H9 (cell line): ENCODE measurements around the gene ZBTB9. TPM values are rescaled to one million over a fixed set of nuclear protein-coding genes. Genes with fewer than 3 reads are reported as not detected.

Experiments used
- DNase-seq: peaks from one replicate; pipeline ENCODE4 v3.0.0-alpha.2; 2017
- H2AFZ ChIP-seq: one replicate; pipeline ENCODE4 v1.6.1; 2013; ENCODE audit warnings: mild to moderate bottlenecking, low read length, control low read depth, moderate library complexity
- H2AK5ac ChIP-seq: 2 replicates; pipeline ENCODE4 v1.6.1; 2013; ENCODE audit warnings: low read length, control low read depth, mixed read lengths; ENCODE audit not compliant: insufficient read length
- H2BK120ac ChIP-seq: one replicate; pipeline ENCODE4 v1.6.1; 2013; ENCODE audit warnings: low read depth, mild to moderate bottlenecking, low read length, control low read depth, inconsistent platforms; ENCODE audit not compliant: poor library complexity, severe bottlenecking
- H2BK12ac ChIP-seq: 2 replicates; pipeline ENCODE4 v1.6.1; 2013; ENCODE audit warnings: low read length, control low read depth, mixed read lengths, low read depth; ENCODE audit not compliant: insufficient read length
- H2BK15ac ChIP-seq: 2 replicates; pipeline ENCODE4 v1.6.1; 2013; ENCODE audit warnings: low read depth, low read length, control low read depth
- H2BK20ac ChIP-seq: one replicate; pipeline ENCODE4 v1.6.1; 2013; ENCODE audit warnings: low read depth, mild to moderate bottlenecking, low read length, control low read depth, inconsistent platforms; ENCODE audit not compliant: poor library complexity, severe bottlenecking
- H2BK5ac ChIP-seq: 2 replicates; pipeline ENCODE4 v1.6.1; 2013; ENCODE audit warnings: low read length, control low read depth, mixed read lengths; ENCODE audit not compliant: insufficient read length
- H3K14ac ChIP-seq: 2 replicates; pipeline ENCODE4 v1.6.1; 2013; ENCODE audit warnings: low read length, control low read depth; ENCODE audit not compliant: insufficient read depth
- H3K18ac ChIP-seq: 2 replicates; pipeline ENCODE4 v1.6.1; 2013; ENCODE audit warnings: low read depth, mild to moderate bottlenecking, mixed read lengths, low read length, control low read depth; ENCODE audit not compliant: insufficient read length
- H3K23ac ChIP-seq: 2 replicates; pipeline ENCODE4 v1.6.1; 2013; ENCODE audit warnings: low read length, control low read depth, mixed read lengths, low read depth; ENCODE audit not compliant: insufficient read length
- H3K23me2 ChIP-seq: 2 replicates; pipeline ENCODE4 v1.6.1; 2013; ENCODE audit warnings: low read depth, mild to moderate bottlenecking, mixed read lengths, low read length, control low read depth; ENCODE audit not compliant: insufficient read length, poor library complexity, severe bottlenecking
- H3K27ac ChIP-seq: 2 replicates; pipeline ENCODE4 v1.5.1; 2013; ENCODE audit warnings: low read length, control low read depth, mixed read lengths, low read depth; ENCODE audit not compliant: insufficient read length
- H3K27me3 ChIP-seq: 2 replicates; pipeline ENCODE4 v1.6.1; 2013; ENCODE audit warnings: low read length, control low read depth, inconsistent platforms; ENCODE audit not compliant: insufficient read depth
- H3K4ac ChIP-seq: 2 replicates; pipeline ENCODE4 v1.6.1; 2013; ENCODE audit warnings: low read depth, mild to moderate bottlenecking, control low read depth, inconsistent platforms, low read length, moderate library complexity
- H3K4me1 ChIP-seq: 2 replicates; pipeline ENCODE4 v1.6.1; 2013; ENCODE audit warnings: low read length, control low read depth, inconsistent platforms; ENCODE audit not compliant: insufficient read depth
- H3K4me2 ChIP-seq: 2 replicates; pipeline ENCODE4 v1.6.1; 2013; ENCODE audit warnings: low read length, control low read depth, mixed read lengths; ENCODE audit not compliant: insufficient read length, insufficient read depth
- H3K56ac ChIP-seq: 2 replicates; pipeline ENCODE4 v1.6.1; 2013; ENCODE audit warnings: low read depth, mild to moderate bottlenecking, mixed read lengths, low read length, control low read depth; ENCODE audit not compliant: insufficient read length
- H3K79me1 ChIP-seq: 2 replicates; pipeline ENCODE4 v1.6.1; 2013; ENCODE audit warnings: low read depth, mild to moderate bottlenecking, moderate library complexity, low read length, control low read depth, inconsistent platforms; ENCODE audit not compliant: insufficient read depth, poor library complexity, severe bottlenecking
- H3K79me2 ChIP-seq: 2 replicates; pipeline ENCODE4 v1.6.1; 2013; ENCODE audit warnings: low read length, control low read depth, inconsistent platforms; ENCODE audit not compliant: insufficient read depth
- H3K9ac ChIP-seq: 2 replicates; pipeline ENCODE4 v1.6.1; 2013; ENCODE audit warnings: low read length, control low read depth, mixed read lengths; ENCODE audit not compliant: insufficient read length; ENCODE audit errors: extremely low read depth
- H3K9me3 ChIP-seq: one replicate; pipeline ENCODE4 v1.6.1; 2013; ENCODE audit warnings: low read depth, low read length, inconsistent platforms; ENCODE audit not compliant: control insufficient read depth
- H3T11ph ChIP-seq: one replicate; pipeline ENCODE4 v1.6.1; 2013; ENCODE audit warnings: mild to moderate bottlenecking, low read length, control low read depth, inconsistent platforms
- H4K20me1 ChIP-seq: one replicate; pipeline ENCODE4 v1.6.1; 2013; ENCODE audit not compliant: control insufficient read depth, insufficient read length, insufficient read depth
- H4K5ac ChIP-seq: 2 replicates; pipeline ENCODE4 v1.6.1; 2013; ENCODE audit warnings: low read depth, mild to moderate bottlenecking, mixed read lengths, low read length, control low read depth; ENCODE audit not compliant: insufficient read length
- H4K8ac ChIP-seq: replicated peaks from 2 replicates; pipeline ENCODE4 v1.6.1; 2013; ENCODE audit warnings: low read length, control low read depth, mixed read lengths, low read depth; ENCODE audit not compliant: insufficient read length
- H4K91ac ChIP-seq: 2 replicates; pipeline ENCODE4 v1.6.1; 2013; ENCODE audit warnings: low read depth, mild to moderate bottlenecking, moderate library complexity, mixed read lengths, low read length, control low read depth; ENCODE audit not compliant: insufficient read length
- H3K27ac Mint-ChIP-seq, 3 experiments: 2 replicates in 2 of 3; 3 replicates in 1 of 3; pipeline ENCODE4 v1.8.0; 2020 to 2021; ENCODE audit warnings: mixed read lengths in 3 of 3, mild to moderate bottlenecking in 1 of 3, moderate library complexity in 1 of 3
- H3K27me3 Mint-ChIP-seq: 2 replicates; pipeline ENCODE4 v1.8.0; 2021; ENCODE audit warnings: low read depth, mild to moderate bottlenecking, moderate library complexity, mixed read lengths
- H3K36me3 Mint-ChIP-seq, 3 experiments: 2 replicates in 2 of 3; 3 replicates in 1 of 3; pipeline ENCODE4 v1.8.0; 2020 to 2021; ENCODE audit warnings: low read depth in 3 of 3, mixed read lengths in 3 of 3; ENCODE audit not compliant: insufficient read depth in 1 of 3
- H3K4me1 Mint-ChIP-seq, 2 experiments: 2 replicates each; pipeline ENCODE4 v1.8.0; 2020; ENCODE audit warnings: mixed read lengths in 2 of 2
- H3K4me3 Mint-ChIP-seq, 2 experiments: 2 replicates in 1 of 2; 3 replicates in 1 of 2; pipeline ENCODE4 v1.8.0; 2020 to 2021; ENCODE audit warnings: mild to moderate bottlenecking in 2 of 2, mixed read lengths in 2 of 2, moderate library complexity in 1 of 2
- H3K9me3 Mint-ChIP-seq, 2 experiments: 2 replicates in 1 of 2; 3 replicates in 1 of 2; pipeline ENCODE4 v1.8.0; 2020; ENCODE audit warnings: mild to moderate bottlenecking in 2 of 2, mixed read lengths in 2 of 2, moderate library complexity in 1 of 2
- WGBS: extraction: QIAGEN DNeasy Blood & Tissue Kit; methylation state at CpG from one replicate; pipeline ENCODE4 v1.1.7; 2013; ENCODE audit warnings: missing lambda C conversion rate, low lambda C conversion rate, mixed read lengths; ENCODE audit not compliant: insufficient read length; ENCODE audit errors: extremely low coverage; 5-methylcytosine and 5-hydroxymethylcytosine counted together
- total RNA-seq: library from RNA; stranded (reverse); gene quantifications from 2 replicates; pipeline ENCODE4 v1.2.1, GENCODE V29; 2021
- TF ChIP-seq, protein P1 (sequence below): fragments of 200-600 bp; sonication (generic); conservative IDR thresholded peaks from 3 replicates; pipeline ENCODE4 v1.8.0; 2021; ENCODE audit warnings: antibody characterized with exemption, mild to moderate bottlenecking

ZBTB9 gene
- total RNA-seq, 1 experiment from 2014 or later = 53.1 TPM

DNA sequence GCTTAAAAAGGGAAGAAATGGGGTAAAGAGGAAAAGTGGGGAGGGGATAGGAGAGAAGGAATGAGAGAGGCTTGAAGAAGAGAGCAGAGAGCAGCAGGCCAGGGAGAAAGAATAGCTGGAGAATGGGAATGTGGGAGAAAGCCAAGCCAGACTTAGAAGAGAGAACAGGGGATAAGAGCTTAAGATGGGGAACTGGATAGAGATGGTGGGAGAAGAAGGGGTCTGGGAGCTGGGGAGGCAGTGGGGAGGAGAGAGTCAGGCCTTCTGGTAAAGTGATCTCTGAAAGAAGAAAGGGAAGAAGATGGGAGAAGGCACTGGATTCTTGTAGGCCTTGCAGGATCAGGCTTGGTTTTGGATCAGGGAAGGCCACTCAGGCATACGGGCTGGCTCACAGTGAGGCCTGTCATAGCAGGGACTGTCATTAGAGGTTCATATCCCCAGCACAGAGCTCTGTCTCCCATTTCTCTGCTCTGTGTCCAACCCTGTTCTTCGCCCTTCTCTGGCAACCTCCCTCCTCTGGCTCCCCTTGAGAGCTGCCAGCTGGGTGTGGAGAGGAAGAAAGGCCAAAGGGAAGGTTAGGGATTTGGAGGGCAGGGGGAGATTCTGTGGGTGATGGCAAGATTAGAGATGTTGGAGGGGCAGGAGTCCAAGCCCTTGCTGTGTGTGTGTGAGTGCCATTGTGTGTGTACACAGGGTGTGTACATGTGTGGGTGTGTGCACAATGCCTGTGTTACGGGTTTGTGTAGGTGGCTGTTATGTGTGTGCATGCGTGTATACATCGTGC is 25.2 kb upstream of the ZBTB9 start:
- Histone ChIP-seq H2BK120ac (no peak overlapping the region), H3K27ac (no peak overlapping the region), H4K91ac (no peak overlapping the region), H3T11ph (no peak overlapping the region), H3K4me1 (peaks cover 17% of the 10 kb centered on the region; the same call in 1 of the 2 replicates), H4K20me1 (no peaks in the 10 kb centered on the region), H3K79me2 (peaks cover 14% of the 10 kb centered on the region; the same call in 1 of the 2 replicates), H2BK5ac (no peak overlapping the region), H3K18ac (no peak overlapping the region), H2AFZ (no peak overlapping the region), H3K56ac (no peak overlapping the region), H3K9me3 (no peaks in the 10 kb centered on the region), H4K5ac (no peak overlapping the region), H3K4me2 (peak overlapping the region; percentile 3), H4K8ac (no peak overlapping the region), H2BK20ac (no peak overlapping the region), H2AK5ac (no peak overlapping the region), H3K23ac (no peak overlapping the region), H3K4ac (no peak overlapping the region), H3K9ac (no peak overlapping the region), H3K14ac (no peak overlapping the region), H3K27me3 (no peaks in the 10 kb centered on the region), H3K23me2 (peaks cover 30% of the 10 kb centered on the region), H3K79me1 (no peaks in the 10 kb centered on the region), H2BK15ac (no peak overlapping the region), H2BK12ac (no peak overlapping the region)
- DNase-seq = no peak
- peaks cover 5 to 16% (median 14%) of the 10 kb centered on the region in 3 experiments for H3K36me3 Mint-ChIP-seq
- peak overlapping the region; percentile 83 to 90 for H3K4me3 Mint-ChIP-seq
- TF ChIP-seq, protein P1, sequence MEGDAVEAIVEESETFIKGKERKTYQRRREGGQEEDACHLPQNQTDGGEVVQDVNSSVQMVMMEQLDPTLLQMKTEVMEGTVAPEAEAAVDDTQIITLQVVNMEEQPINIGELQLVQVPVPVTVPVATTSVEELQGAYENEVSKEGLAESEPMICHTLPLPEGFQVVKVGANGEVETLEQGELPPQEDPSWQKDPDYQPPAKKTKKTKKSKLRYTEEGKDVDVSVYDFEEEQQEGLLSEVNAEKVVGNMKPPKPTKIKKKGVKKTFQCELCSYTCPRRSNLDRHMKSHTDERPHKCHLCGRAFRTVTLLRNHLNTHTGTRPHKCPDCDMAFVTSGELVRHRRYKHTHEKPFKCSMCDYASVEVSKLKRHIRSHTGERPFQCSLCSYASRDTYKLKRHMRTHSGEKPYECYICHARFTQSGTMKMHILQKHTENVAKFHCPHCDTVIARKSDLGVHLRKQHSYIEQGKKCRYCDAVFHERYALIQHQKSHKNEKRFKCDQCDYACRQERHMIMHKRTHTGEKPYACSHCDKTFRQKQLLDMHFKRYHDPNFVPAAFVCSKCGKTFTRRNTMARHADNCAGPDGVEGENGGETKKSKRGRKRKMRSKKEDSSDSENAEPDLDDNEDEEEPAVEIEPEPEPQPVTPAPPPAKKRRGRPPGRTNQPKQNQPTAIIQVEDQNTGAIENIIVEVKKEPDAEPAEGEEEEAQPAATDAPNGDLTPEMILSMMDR = no peak
- H3K4me1 Mint-ChIP-seq = peaks cover 78 to 82% of the 10 kb centered on the region in 2 experiments
- peak overlapping the region; percentile 84 to 94 (median 84); a peak in 6 of 7 replicates for H3K27ac Mint-ChIP-seq
- no peaks in the 10 kb centered on the region; a peak in 1 of 5 replicates for H3K9me3 Mint-ChIP-seq
- no CpG with 5 or more reads among the region's 5 CpGs for WGBS
- H3K27me3 Mint-ChIP-seq = no peaks in the 10 kb centered on the region; the same call in 1 of the 2 replicates
